Nephron progenitor cell (in vitro differentiated cells): Measurements from ENCODE around the gene ULK4.

ENCODE experiments used
- DNase-seq: peaks from one replicate; pipeline ENCODE4 v3.0.0; 2021
- H3K27ac Mint-ChIP-seq: 2 replicates; pipeline ENCODE4 v1.8.0; 2021; ENCODE audit warnings: mild to moderate bottlenecking, moderate library complexity, mixed read lengths
- H3K27me3 Mint-ChIP-seq: 2 replicates; pipeline ENCODE4 v1.8.0; 2021; ENCODE audit warnings: mild to moderate bottlenecking, low read depth, mixed read lengths; ENCODE audit not compliant: poor library complexity
- H3K36me3 Mint-ChIP-seq: 2 replicates; pipeline ENCODE4 v1.8.0; 2021; ENCODE audit warnings: low read depth, mixed read lengths
- H3K4me1 Mint-ChIP-seq: 2 replicates; pipeline ENCODE4 v1.8.0; 2021; ENCODE audit warnings: mixed read lengths
- H3K4me3 Mint-ChIP-seq: 2 replicates; pipeline ENCODE4 v1.8.0; 2021; ENCODE audit warnings: mild to moderate bottlenecking, moderate library complexity, mixed read lengths
- H3K9me3 Mint-ChIP-seq: 2 replicates; pipeline ENCODE4 v1.8.0; 2021; ENCODE audit warnings: mild to moderate bottlenecking, moderate library complexity, mixed read lengths
- CTCF ChIP-seq: fragments of 200-600 bp; sonication (generic); IDR thresholded peaks from 2 replicates; pipeline ENCODE4 v1.5.0; 2021; ENCODE audit warnings: antibody characterized with exemption

Gene ULK4

DNA sequence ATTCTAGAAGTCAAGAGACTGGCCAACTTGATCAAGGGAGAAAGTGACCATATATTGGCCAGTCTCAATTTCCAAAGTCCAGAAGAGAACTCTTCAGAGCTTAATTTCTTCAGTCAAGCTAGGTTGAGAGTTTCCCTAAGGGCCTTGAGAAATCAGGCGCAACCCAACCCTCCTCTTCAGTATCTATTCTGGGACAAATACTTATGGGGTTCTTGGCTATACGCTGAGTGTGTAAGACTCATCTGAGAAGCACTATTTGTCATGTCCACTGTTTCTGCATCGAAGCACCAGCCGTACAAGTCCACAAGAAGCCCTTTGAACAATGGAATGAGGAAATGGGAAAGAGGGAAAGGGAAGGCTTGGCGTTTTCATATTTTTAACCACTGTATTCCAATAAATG is 383.1 kb downstream of the ULK4 start:
- Mint-ChIP-seq H3K4me1 (peaks cover 4% of the 10 kb centered on the region), H3K9me3 (peaks cover 3% of the 10 kb centered on the region), H3K27me3 (peaks cover 4% of the 10 kb centered on the region), H3K4me3 (no peak overlapping the region), H3K36me3 (no peaks in the 10 kb centered on the region), H3K27ac (no peak overlapping the region)
- DNase-seq, result no peak
- no peak for TF ChIP-seq CTCF

DNA sequence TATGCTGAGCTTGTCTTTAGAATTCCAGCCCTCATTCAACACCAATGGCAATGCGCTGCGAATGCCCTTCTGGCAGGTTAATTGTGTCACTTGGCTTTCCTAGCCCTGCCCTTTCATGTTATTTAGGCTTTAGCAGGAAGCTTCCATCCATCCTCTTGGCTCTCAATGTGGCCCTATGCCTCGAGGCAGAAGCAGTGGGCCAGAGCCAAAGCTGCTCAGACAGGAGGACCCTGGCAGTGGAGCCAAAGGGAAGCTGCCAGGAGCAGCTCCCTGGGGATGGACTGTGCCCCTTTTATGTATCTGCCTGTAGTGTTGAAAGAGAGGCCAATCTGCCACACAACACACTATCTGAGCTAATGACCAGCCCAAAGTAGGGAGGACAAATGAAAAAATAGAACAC is 386.2 kb downstream of the ULK4 start:
- peaks cover 4% of the 10 kb centered on the region for H3K27me3 Mint-ChIP-seq
- H3K9me3 Mint-ChIP-seq, result peaks cover 3% of the 10 kb centered on the region
- TF ChIP-seq CTCF, result no peak
- no peaks in the 10 kb centered on the region for H3K36me3 Mint-ChIP-seq
- H3K4me3 Mint-ChIP-seq, result no peak overlapping the region
- DNase-seq, result no peak
- peaks cover 4% of the 10 kb centered on the region for H3K4me1 Mint-ChIP-seq
- H3K27ac Mint-ChIP-seq, result no peak overlapping the region

GRCh38 chr3:41574900-41575299 is 387.0 kb downstream of the ULK4 start:
- Mint-ChIP-seq H3K27ac (no peak overlapping the region), H3K4me3 (no peak overlapping the region)

GRCh38 chr3:41573591-41573990 is 388.3 kb downstream of the ULK4 start:
- H3K27ac Mint-ChIP-seq, result no peak overlapping the region
- no peak overlapping the region for H3K4me3 Mint-ChIP-seq
- H3K36me3 Mint-ChIP-seq, result no peaks in the 10 kb centered on the region
- DNase-seq, result no peak
- peaks cover 4% of the 10 kb centered on the region for H3K4me1 Mint-ChIP-seq
- H3K9me3 Mint-ChIP-seq, result no peaks in the 10 kb centered on the region
- peaks cover 4% of the 10 kb centered on the region for H3K27me3 Mint-ChIP-seq
- TF ChIP-seq CTCF, result no peak

More at GRCh38 chr3:41574900-41575299, 387.0 kb downstream of the ULK4 start:
- H3K36me3 Mint-ChIP-seq, result no peaks in the 10 kb centered on the region
- peaks cover 4% of the 10 kb centered on the region for H3K27me3 Mint-ChIP-seq
- TF ChIP-seq CTCF, result no peak
- H3K4me1 Mint-ChIP-seq, result peaks cover 4% of the 10 kb centered on the region
- DNase-seq, result no peak
- H3K9me3 Mint-ChIP-seq, result peaks cover 3% of the 10 kb centered on the region

GRCh38 chr3:41572092-41572491 is 389.8 kb downstream of the ULK4 start:
- DNase-seq, result no peak
- Mint-ChIP-seq H3K4me1 (no peaks in the 10 kb centered on the region), H3K9me3 (no peaks in the 10 kb centered on the region), H3K27me3 (peaks cover 4% of the 10 kb centered on the region), H3K4me3 (no peak overlapping the region), H3K27ac (no peak overlapping the region), H3K36me3 (no peaks in the 10 kb centered on the region)
- TF ChIP-seq CTCF, result no peak

DNA sequence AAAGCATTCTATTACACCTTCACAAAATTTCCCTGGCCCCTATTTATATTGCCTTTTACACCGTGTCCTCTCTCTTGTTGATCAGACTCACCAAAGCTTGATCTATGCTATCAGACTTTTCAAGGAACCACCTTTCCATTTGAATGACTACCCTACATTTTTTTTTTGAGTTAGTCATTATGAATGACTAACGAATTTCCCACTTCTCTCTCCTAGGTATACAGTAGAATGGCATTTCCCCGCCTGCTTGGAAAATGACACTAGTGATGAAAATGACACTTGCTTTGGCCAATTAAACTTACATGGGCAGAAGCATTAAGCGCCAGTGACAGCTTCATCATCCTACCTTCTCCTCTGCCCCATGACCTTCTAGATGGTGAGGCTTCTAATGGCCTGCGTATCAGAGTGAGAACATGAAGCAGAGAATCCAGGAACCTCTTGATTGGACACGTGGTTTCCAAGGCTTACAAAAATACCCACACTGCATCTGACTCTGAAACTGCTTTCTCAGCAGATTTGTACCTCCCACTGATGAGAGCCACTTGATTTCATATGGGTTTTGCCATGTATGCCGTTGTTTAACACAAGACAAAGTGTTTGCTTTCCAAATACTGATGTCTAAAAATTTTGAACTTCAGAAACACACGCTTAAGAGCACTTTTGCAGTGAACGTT is 392.1 kb downstream of the ULK4 start:
- H3K4me1 Mint-ChIP-seq, result no peaks in the 10 kb centered on the region
- no peak for DNase-seq
- H3K4me3 Mint-ChIP-seq, result no peak overlapping the region

More for the DNA sequence above, 392.1 kb downstream of the ULK4 start:
- peaks cover 2% of the 10 kb centered on the region for H3K36me3 Mint-ChIP-seq
- peaks cover 4% of the 10 kb centered on the region for H3K27me3 Mint-ChIP-seq
- no peaks in the 10 kb centered on the region for H3K9me3 Mint-ChIP-seq
- TF ChIP-seq CTCF, result no peak
- H3K27ac Mint-ChIP-seq, result no peak overlapping the region
